HEK293 (cell line): ENCODE results near the gene UVSSA.

ENCODE experiments used
- CTCF ChIA-PET: fragments of 350-600 bp; formaldehyde crosslinking; extraction: SDS; loops from one replicate; lab custom pipeline; 2021; ENCODE audit warnings: antibody characterized with exemption; lab: Yijun Ruan, JAX
- POLR2A ChIA-PET: fragments of 300-600 bp; formaldehyde crosslinking; extraction: SDS; loops from one replicate; lab custom pipeline; 2020; ENCODE audit warnings: antibody characterized with exemption, inconsistent platforms; lab: Yijun Ruan, JAX
- H3K27ac ChIP-seq: fragments of 200-500 bp; sonication (Bioruptor generic); 2 replicates; pipeline ENCODE4 v1.5.1; 2014; ENCODE audit warnings: low read depth, low read length, control low read depth, inconsistent platforms; ENCODE audit errors: extremely low read depth
- H3K36me3 ChIP-seq, 2 experiments: fragments of 200-500 bp in 1 of 2; sonication (Bioruptor generic) in 1 of 2; 1 replicate in 1 of 2; 2 replicates in 1 of 2; pipeline ENCODE4 v1.5.1; 2014 to 2017; ENCODE audit warnings: inconsistent platforms in 2 of 2, low read length in 2 of 2; ENCODE audit not compliant: control insufficient read depth in 2 of 2, insufficient read depth in 1 of 2
- H3K4me1 ChIP-seq: fragments of 200-500 bp; sonication (Bioruptor generic); 2 replicates; pipeline ENCODE4 v1.5.1; 2014; ENCODE audit warnings: mild to moderate bottlenecking, low read length, inconsistent platforms; ENCODE audit not compliant: control insufficient read depth, insufficient read depth
- H3K4me3 ChIP-seq: 2 replicates; pipeline ENCODE4 v1.5.1; 2011; ENCODE audit warnings: low read depth, mild to moderate bottlenecking, control low read depth, low read length, moderate library complexity
- H3K9me3 ChIP-seq: fragments of 200-500 bp; sonication (Bioruptor generic); 2 replicates; pipeline ENCODE4 v1.5.1; 2014; ENCODE audit warnings: low read depth, low read length, inconsistent platforms; ENCODE audit not compliant: control insufficient read depth, insufficient read depth
- ATF2 ChIP-seq: fragments of 450-650 bp; formaldehyde crosslinking; IDR thresholded peaks from 2 replicates; pipeline ENCODE4 v1.5.1; 2016; ENCODE audit warnings: missing biosample characterization, missing genetic modification characterization, low read depth
- GLIS1 ChIP-seq: fragments of 450-650 bp; formaldehyde crosslinking; IDR thresholded peaks from 2 replicates; pipeline ENCODE4 v1.5.1; 2016; ENCODE audit warnings: missing biosample characterization, missing genetic modification characterization
- KLF16 ChIP-seq: fragments of 450-650 bp; formaldehyde crosslinking; IDR thresholded peaks from 2 replicates; pipeline ENCODE4 v1.5.1; 2017; ENCODE audit warnings: missing biosample characterization, missing genetic modification characterization
- KLF17 ChIP-seq: fragments of 450-650 bp; formaldehyde crosslinking; IDR thresholded peaks from 2 replicates; pipeline ENCODE4 v1.5.1; 2016; ENCODE audit warnings: missing biosample characterization, missing genetic modification characterization
- KLF7 ChIP-seq: fragments of 450-650 bp; formaldehyde crosslinking; IDR thresholded peaks from 2 replicates; pipeline ENCODE4 v1.5.1; 2016; ENCODE audit warnings: missing biosample characterization, missing genetic modification characterization, borderline replicate concordance
- KLF8 ChIP-seq: fragments of 450-650 bp; formaldehyde crosslinking; IDR thresholded peaks from 2 replicates; pipeline ENCODE4 v1.5.1; 2016; ENCODE audit warnings: missing biosample characterization, missing genetic modification characterization
- KLF9 ChIP-seq: fragments of 450-650 bp; formaldehyde crosslinking; IDR thresholded peaks from 2 replicates; pipeline ENCODE4 v1.5.1; 2016; ENCODE audit warnings: missing biosample characterization, missing genetic modification characterization, low read depth
- SP2 ChIP-seq: fragments of 450-650 bp; formaldehyde crosslinking; IDR thresholded peaks from 2 replicates; pipeline ENCODE4 v1.5.1; 2016; ENCODE audit warnings: missing biosample characterization, missing genetic modification characterization
- SP7 ChIP-seq: fragments of 450-650 bp; formaldehyde crosslinking; IDR thresholded peaks from 2 replicates; pipeline ENCODE4 v1.5.1; 2016; ENCODE audit warnings: missing biosample characterization, missing genetic modification characterization
- YY1 ChIP-seq: fragments of 450-650 bp; formaldehyde crosslinking; IDR thresholded peaks from 2 replicates; pipeline ENCODE4 v1.5.1; 2018; ENCODE audit warnings: missing biosample characterization, missing genetic modification characterization
- ZBTB26 ChIP-seq: fragments of 450-650 bp; formaldehyde crosslinking; optimal IDR thresholded peaks from 2 replicates; pipeline ENCODE3; 2016; ENCODE audit warnings: missing biosample characterization, mild to moderate bottlenecking, missing genetic modification characterization
- ZBTB8A ChIP-seq: fragments of 450-650 bp; formaldehyde crosslinking; IDR thresholded peaks from 2 replicates; pipeline ENCODE4 v1.5.1; 2016; ENCODE audit warnings: missing biosample characterization, missing genetic modification characterization
- ZFP69B ChIP-seq: fragments of 450-650 bp; formaldehyde crosslinking; IDR thresholded peaks from 2 replicates; pipeline ENCODE4 v1.5.1; 2016; ENCODE audit warnings: missing biosample characterization, missing genetic modification characterization
- ZNF18 ChIP-seq: fragments of 450-650 bp; formaldehyde crosslinking; IDR thresholded peaks from 2 replicates; pipeline ENCODE4 v1.5.1; 2016; ENCODE audit warnings: missing biosample characterization, missing genetic modification characterization
- ZNF23 ChIP-seq: fragments of 450-650 bp; formaldehyde crosslinking; IDR thresholded peaks from 2 replicates; pipeline ENCODE4 v1.5.1; 2016; ENCODE audit warnings: missing biosample characterization, missing genetic modification characterization, borderline replicate concordance
- ZNF311 ChIP-seq: fragments of 450-650 bp; formaldehyde crosslinking; IDR thresholded peaks from 2 replicates; pipeline ENCODE4 v1.5.1; 2017; ENCODE audit warnings: missing biosample characterization, missing genetic modification characterization, borderline replicate concordance
- ZNF324 ChIP-seq: fragments of 450-650 bp; formaldehyde crosslinking; IDR thresholded peaks from 2 replicates; pipeline ENCODE4 v1.5.1; 2016; ENCODE audit warnings: missing biosample characterization, missing genetic modification characterization
- ZNF391 ChIP-seq: fragments of 450-650 bp; formaldehyde crosslinking; IDR thresholded peaks from 2 replicates; pipeline ENCODE4 v1.5.1; 2016; ENCODE audit warnings: low read depth, missing biosample characterization, missing genetic modification characterization, borderline replicate concordance
- ZNF488 ChIP-seq: fragments of 450-650 bp; formaldehyde crosslinking; IDR thresholded peaks from 2 replicates; pipeline ENCODE4 v1.5.1; 2016; ENCODE audit warnings: missing biosample characterization, missing genetic modification characterization
- ZNF518A ChIP-seq: fragments of 450-650 bp; formaldehyde crosslinking; conservative IDR thresholded peaks from 2 replicates; pipeline ENCODE4 v1.5.1; 2016; ENCODE audit warnings: low read depth, missing biosample characterization, missing genetic modification characterization
- ZNF544 ChIP-seq: fragments of 450-650 bp; formaldehyde crosslinking; IDR thresholded peaks from 2 replicates; pipeline ENCODE4 v1.5.0; 2017; ENCODE audit warnings: missing biosample characterization, missing genetic modification characterization
- ZNF621 ChIP-seq: fragments of 450-650 bp; formaldehyde crosslinking; IDR thresholded peaks from 2 replicates; pipeline ENCODE4 v1.5.1; 2017; ENCODE audit warnings: missing biosample characterization, missing genetic modification characterization
- ZNF624 ChIP-seq: fragments of 450-650 bp; formaldehyde crosslinking; IDR thresholded peaks from 2 replicates; pipeline ENCODE4 v1.5.1; 2017; ENCODE audit warnings: missing biosample characterization, missing genetic modification characterization
- ZNF629 ChIP-seq: fragments of 450-650 bp; formaldehyde crosslinking; IDR thresholded peaks from 2 replicates; pipeline ENCODE4 v1.5.1; 2017; ENCODE audit warnings: missing biosample characterization, missing genetic modification characterization
- ZNF639 ChIP-seq: fragments of 450-650 bp; formaldehyde crosslinking; IDR thresholded peaks from 2 replicates; pipeline ENCODE4 v1.5.1; 2016; ENCODE audit warnings: missing biosample characterization, missing genetic modification characterization

UVSSA gene

GRCh38 chr4:1346781-1347409 lies at the start of gene UVSSA:
UVSSA (plus strand) TSS chr4:1347208; CDS start chr4:1348092, 884 bp downstream.
- peak within 1 kb of the TSS; percentile 70 for H3K4me3 ChIP-seq
- no peaks in the 10 kb centered on the region for H3K4me1 ChIP-seq
- ChIA-PET POLR2A (interaction anchor here (0.6 to 3.2 kb wide), 4 partner anchors 9 to 98 kb away, joined by 3 to 41 read pairs (median 8); partner anchors contain the start of genes CTBP1 and MAEA), CTCF (interaction anchor here (0.6 to 1.5 kb wide), 4 partner anchors 61 to 216 kb away, joined by 3 to 5 read pairs (median 4); no protein-coding TSS in a partner anchor)
- H3K36me3 ChIP-seq = peaks cover 0 to 15% of the 10 kb centered on the region in 2 experiments; a peak in 1 of 3 replicates
- H3K9me3 ChIP-seq = no peaks in the 10 kb centered on the region
- peak within 1 kb of the TSS; percentile 70 for H3K27ac ChIP-seq
- no peak for TF ChIP-seq ZNF311 (tag by site-specific recombination)
- peak; percentile 96 for TF ChIP-seq SP2
- TF ChIP-seq ZNF639 (tag by site-specific recombination) = peak; percentile 23; the same call in 1 of the 2 replicates
- TF ChIP-seq ATF2 (tag by site-specific recombination) = peak; percentile 64
- no peak for TF ChIP-seq ZNF488 (tag by site-specific recombination)
- 0 out of 2 replicates have a peak, but pooled peaks have one; percentile 16 for TF ChIP-seq GLIS1
- TF ChIP-seq KLF9 (tag by site-specific recombination) = peak; percentile 86
- no peak for TF ChIP-seq ZNF621
- TF ChIP-seq ZNF324 (tag by site-specific recombination) = peak; percentile 44; the same call in 1 of the 2 replicates
- TF ChIP-seq KLF17 (tag by site-specific recombination) = peak; percentile 88
- TF ChIP-seq KLF8 (tag by site-specific recombination) = peak; percentile 88
- no peak for TF ChIP-seq ZNF18 (tag by site-specific recombination)
- TF ChIP-seq ZNF624 (tag by site-specific recombination) = no peak
- TF ChIP-seq YY1 = no peak
- TF ChIP-seq SP7 (tag by site-specific recombination) = peak; percentile 49
- TF ChIP-seq ZNF544 (tag by site-specific recombination) = no peak
- peak; percentile 76; the same call in 1 of the 2 replicates for TF ChIP-seq KLF7 (tag by site-specific recombination)
- TF ChIP-seq ZBTB26 (tag by site-specific recombination) = peak; percentile 92
- TF ChIP-seq ZFP69B (tag by site-specific recombination) = peak; percentile 94
- TF ChIP-seq ZNF23 = no peak
- TF ChIP-seq KLF16 = peak; percentile 78
- peak; percentile 83 for TF ChIP-seq ZNF629
- peak; percentile 42; the same call in 1 of the 2 replicates for TF ChIP-seq ZNF518A (tag by site-specific recombination)
- TF ChIP-seq ZNF391 (tag by site-specific recombination) = no peak
- TF ChIP-seq ZBTB8A = peak; percentile 95
